Thyroid gland (tissue), 4 donors: ENCODE measurements around the gene CCDC7.
"Not testable (repeated sequence)": the region's sequence is repeated elsewhere in the genome, so short reads cannot be mapped to it uniquely, and the experiment has no call there.

Source experiments
- CTCF ChIP-seq, 6 experiments: fragments of 200-600 bp in 3 of 6; fragments of 450-650 bp in 3 of 6; sonication (generic) in 3 of 6; IDR thresholded peaks; one replicate each; pipeline ENCODE4 v1.5.1; 2016 to 2019; ENCODE audit warnings: antibody characterized with exemption in 6 of 6, mild to moderate bottlenecking in 2 of 6, inconsistent platforms in 1 of 6, moderate library complexity in 1 of 6
- POLR2A ChIP-seq, 2 donors: fragments of 450-650 bp; IDR thresholded peaks; one replicate each; pipeline ENCODE4 v1.6.1; 2017; ENCODE audit warnings: antibody characterized with exemption in 2 of 2, mild to moderate bottlenecking in 2 of 2, moderate library complexity in 1 of 2

- TF ChIP-seq CTCF, POLR2A (IDR thresholded peaks at IDR 0.05): not testable (repeated sequence)
Measured at GRCh38 chr10:32505762-32506420, 60.0 kb downstream of the CCDC7 start.
